ENCODE data around the gene ASIC2. TPM values are rescaled to one million over a fixed set of nuclear protein-coding genes. Genes with fewer than 3 reads are reported as not detected.
A peak's percentile ranks its signal among the peaks of the same experiment; 100 is the strongest.

ASIC2 gene
- total and polyA plus RNA-seq, 9 of the 15 experiments (the other 6 are each of a cell fraction or from before 2014, with no cell fraction given) = not detected

DNA sequence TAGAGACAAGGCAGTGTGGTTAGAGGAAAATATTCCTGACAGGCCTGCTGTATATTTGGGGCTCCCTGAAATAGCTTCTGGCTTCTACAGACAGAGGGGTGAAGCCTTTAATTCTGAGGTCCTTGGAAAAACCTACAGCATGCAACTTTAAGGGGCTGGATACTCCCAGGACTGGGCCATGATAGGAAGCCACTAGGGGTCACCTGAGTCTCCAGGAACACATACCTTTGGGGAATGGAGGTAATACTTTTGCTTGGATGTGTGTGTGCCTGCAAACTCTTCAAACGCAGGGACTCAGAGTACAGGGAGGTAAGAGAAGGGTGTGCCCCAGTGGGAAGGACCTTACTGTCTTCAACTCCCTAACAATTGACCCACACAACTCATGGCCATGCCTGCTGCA is 4.1 kb downstream of the ASIC2 start:
- TF ChIP-seq, protein P1, sequence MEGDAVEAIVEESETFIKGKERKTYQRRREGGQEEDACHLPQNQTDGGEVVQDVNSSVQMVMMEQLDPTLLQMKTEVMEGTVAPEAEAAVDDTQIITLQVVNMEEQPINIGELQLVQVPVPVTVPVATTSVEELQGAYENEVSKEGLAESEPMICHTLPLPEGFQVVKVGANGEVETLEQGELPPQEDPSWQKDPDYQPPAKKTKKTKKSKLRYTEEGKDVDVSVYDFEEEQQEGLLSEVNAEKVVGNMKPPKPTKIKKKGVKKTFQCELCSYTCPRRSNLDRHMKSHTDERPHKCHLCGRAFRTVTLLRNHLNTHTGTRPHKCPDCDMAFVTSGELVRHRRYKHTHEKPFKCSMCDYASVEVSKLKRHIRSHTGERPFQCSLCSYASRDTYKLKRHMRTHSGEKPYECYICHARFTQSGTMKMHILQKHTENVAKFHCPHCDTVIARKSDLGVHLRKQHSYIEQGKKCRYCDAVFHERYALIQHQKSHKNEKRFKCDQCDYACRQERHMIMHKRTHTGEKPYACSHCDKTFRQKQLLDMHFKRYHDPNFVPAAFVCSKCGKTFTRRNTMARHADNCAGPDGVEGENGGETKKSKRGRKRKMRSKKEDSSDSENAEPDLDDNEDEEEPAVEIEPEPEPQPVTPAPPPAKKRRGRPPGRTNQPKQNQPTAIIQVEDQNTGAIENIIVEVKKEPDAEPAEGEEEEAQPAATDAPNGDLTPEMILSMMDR (IDR thresholded peaks at IDR 0.05 in 2 of 3, conservative IDR thresholded peaks at IDR 0.05 in 1 of 3; ENCODE audit: insufficient read depth in 2 of 3, low read depth in 1 of 3, low read length in 3 of 3) = peak; percentile 12 to 27 (median 24); a peak in 2 of 6 replicates
- TF ChIP-seq, protein P2, sequence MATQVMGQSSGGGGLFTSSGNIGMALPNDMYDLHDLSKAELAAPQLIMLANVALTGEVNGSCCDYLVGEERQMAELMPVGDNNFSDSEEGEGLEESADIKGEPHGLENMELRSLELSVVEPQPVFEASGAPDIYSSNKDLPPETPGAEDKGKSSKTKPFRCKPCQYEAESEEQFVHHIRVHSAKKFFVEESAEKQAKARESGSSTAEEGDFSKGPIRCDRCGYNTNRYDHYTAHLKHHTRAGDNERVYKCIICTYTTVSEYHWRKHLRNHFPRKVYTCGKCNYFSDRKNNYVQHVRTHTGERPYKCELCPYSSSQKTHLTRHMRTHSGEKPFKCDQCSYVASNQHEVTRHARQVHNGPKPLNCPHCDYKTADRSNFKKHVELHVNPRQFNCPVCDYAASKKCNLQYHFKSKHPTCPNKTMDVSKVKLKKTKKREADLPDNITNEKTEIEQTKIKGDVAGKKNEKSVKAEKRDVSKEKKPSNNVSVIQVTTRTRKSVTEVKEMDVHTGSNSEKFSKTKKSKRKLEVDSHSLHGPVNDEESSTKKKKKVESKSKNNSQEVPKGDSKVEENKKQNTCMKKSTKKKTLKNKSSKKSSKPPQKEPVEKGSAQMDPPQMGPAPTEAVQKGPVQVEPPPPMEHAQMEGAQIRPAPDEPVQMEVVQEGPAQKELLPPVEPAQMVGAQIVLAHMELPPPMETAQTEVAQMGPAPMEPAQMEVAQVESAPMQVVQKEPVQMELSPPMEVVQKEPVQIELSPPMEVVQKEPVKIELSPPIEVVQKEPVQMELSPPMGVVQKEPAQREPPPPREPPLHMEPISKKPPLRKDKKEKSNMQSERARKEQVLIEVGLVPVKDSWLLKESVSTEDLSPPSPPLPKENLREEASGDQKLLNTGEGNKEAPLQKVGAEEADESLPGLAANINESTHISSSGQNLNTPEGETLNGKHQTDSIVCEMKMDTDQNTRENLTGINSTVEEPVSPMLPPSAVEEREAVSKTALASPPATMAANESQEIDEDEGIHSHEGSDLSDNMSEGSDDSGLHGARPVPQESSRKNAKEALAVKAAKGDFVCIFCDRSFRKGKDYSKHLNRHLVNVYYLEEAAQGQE (IDR thresholded peaks at IDR 0.05; ENCODE audit: borderline replicate concordance) = 0 out of 2 replicates have a peak, but pooled peaks have one; percentile 5
- TF ChIP-seq, protein P2 (CRISPR knock-in tag; IDR thresholded peaks at IDR 0.05; ENCODE audit: low read depth) = no peak
- TF ChIP-seq, protein P3, sequence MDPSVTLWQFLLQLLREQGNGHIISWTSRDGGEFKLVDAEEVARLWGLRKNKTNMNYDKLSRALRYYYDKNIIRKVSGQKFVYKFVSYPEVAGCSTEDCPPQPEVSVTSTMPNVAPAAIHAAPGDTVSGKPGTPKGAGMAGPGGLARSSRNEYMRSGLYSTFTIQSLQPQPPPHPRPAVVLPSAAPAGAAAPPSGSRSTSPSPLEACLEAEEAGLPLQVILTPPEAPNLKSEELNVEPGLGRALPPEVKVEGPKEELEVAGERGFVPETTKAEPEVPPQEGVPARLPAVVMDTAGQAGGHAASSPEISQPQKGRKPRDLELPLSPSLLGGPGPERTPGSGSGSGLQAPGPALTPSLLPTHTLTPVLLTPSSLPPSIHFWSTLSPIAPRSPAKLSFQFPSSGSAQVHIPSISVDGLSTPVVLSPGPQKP (CRISPR knock-in tag; IDR thresholded peaks at IDR 0.05) = no peak
- TF ChIP-seq RAD21 (CRISPR knock-in tag; conservative IDR thresholded peaks at IDR 0.05 in 1 of 2, IDR thresholded peaks at IDR 0.05 in 1 of 2) = peak in 1 of 2 experiments; percentile 35; a peak in 2 of 4 replicates
- Histone ChIP-seq H3K4me3 (no peak overlapping the region), H3K27ac (ENCODE audit: extremely low read depth, low read depth, low read length) (no peak overlapping the region), H4K20me1 (replicated peaks; ENCODE audit: control insufficient read depth, insufficient read depth, low read length) (no peaks in the 10 kb centered on the region), H2AFZ (ENCODE audit: low read depth, low read length) (no peak overlapping the region), H3K4me2 (ENCODE audit: insufficient read depth, low read length) (no peak overlapping the region), H3K79me2 (ENCODE audit: control insufficient read depth, insufficient read depth, low read length) (no peaks in the 10 kb centered on the region), H3K27me3 (ENCODE audit: control insufficient read depth in 2 of 2, insufficient read depth in 2 of 2, low read length in 2 of 2) (peaks cover 7 to 29% of the 10 kb centered on the region in 2 experiments; a peak in 4 of 5 replicates), H3K4me1 (replicated peaks in 1 of 2; ENCODE audit: control insufficient read depth in 2 of 2, insufficient read depth in 2 of 2, low read length in 2 of 2) (peaks cover 0 to 19% of the 10 kb centered on the region in 2 experiments; a peak in 1 of 5 replicates), H3K9me3 (replicated peaks; ENCODE audit: control insufficient read depth, insufficient read depth, low read depth, low read length) (no peaks in the 10 kb centered on the region), H3K9ac (ENCODE audit: insufficient read depth in 1 of 2, low read depth in 2 of 2, low read length in 2 of 2) (no peak overlapping the region), H3K36me3 (ENCODE audit: control insufficient read depth, insufficient read depth, low read length) (no peaks in the 10 kb centered on the region), H3K9me1 (ENCODE audit: control insufficient read depth, insufficient read depth, low read length) (no peaks in the 10 kb centered on the region)
- BruUV-seq (replicated peaks) = no TSS peak
- WGBS (ENCODE audit: insufficient coverage, low coverage, missing lambda C conversion rate) = 0% methylated on average over 1 of the region's 1 CpG
- intact Hi-C loops (cut with micrococcal nuclease) = no loop called here
- ChIA-PET CTCF (ENCODE audit: low intra/inter-chr PET ratio) (interaction anchor here (0.9 kb wide), 1 partner anchor 233 kb away, joined by 3 read pairs; no protein-coding TSS in a partner anchor), POLR2A (no interaction called here)
- in situ Hi-C loops (cut with MboI) = no loop called here
- FAIRE-seq = no peak
- ATAC-seq = peak; percentile 59; the same call in 2 of the 3 replicates
- DNase-seq (ENCODE audit: extremely low read depth in 1 of 4, low spot score in 3 of 4) = peak in 1 of 4 experiments; percentile 7
